NT2/D1 (cell line): ENCODE data around the gene SLC22A9.

Experiments
- SUZ12 ChIP-seq: IDR thresholded peaks from 2 replicates; pipeline ENCODE4 v1.6.1; 2011; ENCODE audit not compliant: insufficient read length, insufficient read depth; ENCODE audit errors: extremely low read depth
- YY1 ChIP-seq: IDR thresholded peaks from 2 replicates; pipeline ENCODE4 v1.6.1; 2011; ENCODE audit not compliant: insufficient read length, insufficient read depth

DNA sequence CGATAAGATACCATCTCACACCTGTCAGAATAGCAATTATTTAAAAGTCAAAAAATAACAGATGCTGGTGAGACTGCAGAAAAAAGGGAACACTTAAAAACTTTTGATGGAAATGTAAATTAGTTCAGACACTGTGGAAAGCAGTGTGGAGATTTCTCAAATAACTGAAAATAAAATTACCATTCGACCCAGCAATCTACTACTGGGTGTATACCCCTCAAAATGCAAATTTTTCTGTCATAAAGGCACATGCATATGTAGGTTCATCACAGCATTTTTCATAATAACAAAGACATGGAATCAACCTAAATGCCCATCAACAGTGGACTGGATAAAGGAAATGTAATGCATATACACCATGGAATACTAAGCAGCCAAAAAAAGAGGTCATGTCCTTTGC is 10.5 kb downstream of the SLC22A9 start:
- TF ChIP-seq YY1 (no peak), SUZ12 (no peak)
